SK-N-SH (cell line): ENCODE results near the gene PIP5KL1. TPM values are rescaled to one million over a fixed set of nuclear protein-coding genes. Genes with fewer than 3 reads are reported as not detected.

Experiments
- CTCF ChIA-PET: fragments of 300-600, 350-600 bp; formaldehyde crosslinking; extraction: SDS; loops from one replicate; lab custom pipeline; 2021; lab: Yijun Ruan, JAX
- POLR2A ChIA-PET: fragments of 350-600 bp; sonication (Branson Sonifier 250); formaldehyde crosslinking; extraction: SDS; loops from one replicate; lab custom pipeline; 2020; ENCODE audit warnings: antibody characterized with exemption, inconsistent platforms; lab: Yijun Ruan, JAX
- DNase-seq: peaks from one replicate; pipeline ENCODE4 v3.0.0; 2012
- H2AFZ ChIP-seq: fragments of 200-600 bp; sonication (generic); 2 replicates; pipeline ENCODE4 v1.8.1; 2016; ENCODE audit warnings: antibody characterized with exemption, mild to moderate bottlenecking, low read depth
- H3F3A ChIP-seq: fragments of 200-600 bp; sonication (generic); replicated peaks from 2 replicates; pipeline ENCODE3; 2016; ENCODE audit warnings: antibody characterized with exemption, mild to moderate bottlenecking; ENCODE audit not compliant: insufficient read depth
- H3K27ac ChIP-seq, 2 experiments: fragments of 200-500 bp in 1 of 2; fragments of 200-600 bp in 1 of 2; sonication (Bioruptor generic) in 1 of 2; sonication (generic), shearing (Covaris generic) in 1 of 2; 2 replicates each; pipeline versions ENCODE4 v1.5.1 to v1.6.1; 2014 to 2016; ENCODE audit warnings: low read depth in 2 of 2, inconsistent platforms in 1 of 2, low read length in 1 of 2, mild to moderate bottlenecking in 1 of 2, mixed read lengths in 1 of 2
- H3K27me3 ChIP-seq: fragments of 200-600 bp; sonication (generic), shearing (Covaris generic); 2 replicates; pipeline ENCODE4 v1.6.1; 2016; ENCODE audit warnings: mixed run types; ENCODE audit not compliant: insufficient read depth
- H3K36me3 ChIP-seq, 2 experiments: fragments of 200-500 bp in 1 of 2; fragments of 200-600 bp in 1 of 2; sonication (Bioruptor generic) in 1 of 2; sonication (generic) in 1 of 2; replicated peaks in 1 of 2; 2 replicates each; pipeline versions ENCODE3 to v1.5.1; 2014 to 2016; ENCODE audit warnings: low read length in 1 of 2, mild to moderate bottlenecking in 1 of 2; ENCODE audit not compliant: insufficient read depth in 2 of 2, control insufficient read depth in 1 of 2
- H3K4me1 ChIP-seq, 2 experiments: fragments of 200-500 bp in 1 of 2; fragments of 200-600 bp in 1 of 2; sonication (Bioruptor generic) in 1 of 2; sonication (generic), shearing (Covaris generic) in 1 of 2; 2 replicates each; pipeline versions ENCODE4 v1.5.1 to v1.6.1; 2014 to 2016; ENCODE audit warnings: low read depth in 1 of 2, low read length in 1 of 2, mixed run types in 1 of 2; ENCODE audit not compliant: insufficient read depth in 2 of 2, control insufficient read depth in 1 of 2
- H3K4me2 ChIP-seq: fragments of 200-600 bp; sonication (generic), shearing (Covaris generic); 2 replicates; pipeline ENCODE4 v1.6.1; 2017; ENCODE audit warnings: mixed run types
- H3K4me3 ChIP-seq, 2 experiments: fragments of 200-500 bp in 1 of 2; fragments of 200-600 bp in 1 of 2; sonication (Bioruptor generic) in 1 of 2; sonication (generic), shearing (Covaris generic) in 1 of 2; 2 replicates each; pipeline versions ENCODE4 v1.5.1 to v1.8.1; 2014 to 2016; ENCODE audit warnings: low read depth in 2 of 2, inconsistent platforms in 1 of 2, low read length in 1 of 2, mild to moderate bottlenecking in 1 of 2, mixed read lengths in 1 of 2, moderate library complexity in 1 of 2
- H3K79me2 ChIP-seq: fragments of 200-600 bp; sonication (generic); 2 replicates; pipeline ENCODE4 v1.8.1; 2017; ENCODE audit warnings: mild to moderate bottlenecking; ENCODE audit not compliant: insufficient read depth
- H3K9ac ChIP-seq: fragments of 200-600 bp; sonication (generic); 2 replicates; pipeline ENCODE4 v1.6.1; 2017; ENCODE audit warnings: mixed run types
- H3K9me2 ChIP-seq: fragments of 200-600 bp; sonication (generic); 2 replicates; pipeline ENCODE4 v1.6.1; 2017; ENCODE audit warnings: mixed run types
- H3K9me3 ChIP-seq: fragments of 200-600 bp; sonication (generic); 2 replicates; pipeline ENCODE4 v1.6.1; 2017; ENCODE audit warnings: mixed run types, mild to moderate bottlenecking, moderate library complexity
- H4K20me1 ChIP-seq: fragments of 200-600 bp; sonication (generic); 2 replicates; pipeline ENCODE4 v1.6.1; 2017; ENCODE audit warnings: mild to moderate bottlenecking, mixed run types; ENCODE audit not compliant: insufficient read depth
- CHD2 ChIP-seq: fragments of 150-350 bp; IDR thresholded peaks from 2 replicates; pipeline ENCODE4 v1.6.1; 2018; ENCODE audit warnings: low read length; ENCODE audit not compliant: partially characterized antibody
- ELF1 ChIP-seq: IDR thresholded peaks from 2 replicates; pipeline ENCODE4 v1.4.0; 2012
- EP300 ChIP-seq, 2 experiments: IDR thresholded peaks; 2 replicates each; pipeline versions ENCODE4 v1.4.0 to v1.6.1; 2012; ENCODE audit warnings: borderline replicate concordance in 1 of 2, low read depth in 1 of 2, low read length in 1 of 2
- EZH2phosphoT487 ChIP-seq: fragments of 200-600 bp; sonication (generic); IDR thresholded peaks from 2 replicates; pipeline ENCODE4 v1.6.1; 2017; ENCODE audit warnings: low read depth, mixed run types, mild to moderate bottlenecking, antibody characterized with exemption, moderate library complexity, borderline replicate concordance
- FOSL2 ChIP-seq: IDR thresholded peaks from 2 replicates; pipeline ENCODE4 v1.4.0; 2012; ENCODE audit warnings: low read depth, mild to moderate bottlenecking, moderate library complexity, borderline replicate concordance
- FOXJ3 ChIP-seq: sonication (generic); formaldehyde crosslinking; IDR thresholded peaks from 2 replicates; pipeline ENCODE4 v1.5.1; 2020; ENCODE audit warnings: mild to moderate bottlenecking, missing genetic modification reagents
- GATA2 ChIP-seq: sonication (generic); formaldehyde crosslinking; IDR thresholded peaks from 2 replicates; pipeline ENCODE4 v1.5.0; 2020; ENCODE audit warnings: mild to moderate bottlenecking, missing genetic modification reagents
- MEF2A ChIP-seq: IDR thresholded peaks from 2 replicates; pipeline ENCODE4 v1.4.0; 2012; ENCODE audit warnings: low read depth, borderline replicate concordance
- MXI1 ChIP-seq: IDR thresholded peaks from 2 replicates; pipeline ENCODE4 v1.6.1; 2012; ENCODE audit warnings: mild to moderate bottlenecking, low read depth, low read length, improper control_type of control experiment
- NFIC ChIP-seq: IDR thresholded peaks from 2 replicates; pipeline ENCODE4 v1.4.0; 2012; ENCODE audit warnings: borderline replicate concordance
- NRF1 ChIP-seq: IDR thresholded peaks from 2 replicates; pipeline ENCODE4 v1.6.1; 2012; ENCODE audit warnings: low read depth, mild to moderate bottlenecking, low read length
- POLR2AphosphoS5 ChIP-seq: IDR thresholded peaks from 2 replicates; pipeline ENCODE4 v1.6.1; 2012; ENCODE audit warnings: low read depth, low read length
- RAD21 ChIP-seq: IDR thresholded peaks from 2 replicates; pipeline ENCODE4 v1.6.1; 2012; ENCODE audit warnings: mild to moderate bottlenecking, low read length
- RCOR1 ChIP-seq: fragments of 150-350 bp; IDR thresholded peaks from 2 replicates; pipeline ENCODE4 v1.6.1; 2017; ENCODE audit warnings: antibody characterized with exemption, low read length
- RFX5 ChIP-seq: IDR thresholded peaks from 2 replicates; pipeline ENCODE4 v1.6.1; 2012; ENCODE audit warnings: mild to moderate bottlenecking, improper control_type of control experiment, low read length
- RXRA ChIP-seq: IDR thresholded peaks from 2 replicates; pipeline ENCODE4 v1.4.0; 2012; ENCODE audit warnings: low read depth, mild to moderate bottlenecking, borderline replicate concordance
- SMC3 ChIP-seq: IDR thresholded peaks from 2 replicates; pipeline ENCODE4 v1.6.1; 2012; ENCODE audit warnings: low read depth, low read length, improper control_type of control experiment
- TCF12 ChIP-seq: IDR thresholded peaks from 2 replicates; pipeline ENCODE4 v1.4.0; 2012
- USF1 ChIP-seq: IDR thresholded peaks from 2 replicates; pipeline ENCODE4 v1.4.0; 2012; ENCODE audit warnings: low read depth, borderline replicate concordance
- YY1 ChIP-seq: IDR thresholded peaks from 2 replicates; pipeline ENCODE4 v1.4.0; 2012; ENCODE audit warnings: low read depth, mild to moderate bottlenecking
- ZBTB33 ChIP-seq: IDR thresholded peaks from 2 replicates; pipeline ENCODE4 v1.4.0; 2012; ENCODE audit warnings: low read depth, borderline replicate concordance
- WGBS: methylation state at CpG from one replicate; pipeline ENCODE4 v1.1.6; 2017; ENCODE audit warnings: low lambda C conversion rate; 5-methylcytosine and 5-hydroxymethylcytosine counted together
- polyA plus RNA-seq, 3 experiments: library from polyadenylated mRNA; depleted of rRNA; stranded (reverse); fragments of >200 nt; gene quantifications; 2 replicates each; pipeline ENCODE4 v1.2.3, GENCODE V29; 2012
- TF ChIP-seq, protein P1 (sequence below): fragments of 150-350 bp; IDR thresholded peaks from 2 replicates; pipeline ENCODE4 v1.6.1; 2017; ENCODE audit warnings: antibody characterized with exemption, low read length, low read depth, borderline replicate concordance
- TF ChIP-seq, protein P2 (sequence below): IDR thresholded peaks from 2 replicates; pipeline ENCODE4 v1.6.1; 2012; ENCODE audit warnings: mild to moderate bottlenecking, low read depth, low read length, moderate library complexity
- TF ChIP-seq, protein P3 (sequence below): fragments of 200-600 bp; sonication (generic); IDR thresholded peaks from 2 replicates; pipeline ENCODE4 v1.6.1; 2017; ENCODE audit warnings: antibody characterized with exemption, mild to moderate bottlenecking, moderate library complexity

PIP5KL1 gene
- polyA plus RNA-seq, 1 of the 3 experiments (the other 2 are of a cell fraction) = 4.0 TPM

- ChIA-PET POLR2A (interaction anchor here (0.8 to 1.2 kb wide), 2 partner anchors 12 to 26 kb away, joined by 3 to 4 read pairs; partner anchors contain the start of gene EEIG1), CTCF (interaction anchor here (0.6 to 9.9 kb wide), 27 partner anchors 8 to 170 kb away, joined by 3 to 125 read pairs (median 4); partner anchors contain the start of genes CDK9 and EEIG1)
- Histone ChIP-seq H3K4me2 (no peak overlapping the region), H3K4me1 (peaks cover 0 to 46% of the 10 kb centered on the region in 2 experiments; a peak in 2 of 4 replicates), H3K9me2 (no peaks in the 10 kb centered on the region), H3K9ac (no peak overlapping the region), H3K36me3 (no peaks in the 10 kb centered on the region), H3K9me3 (no peaks in the 10 kb centered on the region), H3F3A (peaks cover 5% of the 10 kb centered on the region), H3K4me3 (no peak overlapping the region), H4K20me1 (peaks cover 51% of the 10 kb centered on the region), H3K27me3 (no peaks in the 10 kb centered on the region), H3K27ac (peak overlapping the region in 1 of 2 experiments; percentile 54; a peak in 1 of 4 replicates), H2AFZ (no peak overlapping the region), H3K79me2 (peaks cover 73% of the 10 kb centered on the region)
- WGBS = 59% methylated on average over 12 of the region's 12 CpGs
- no peak for TF ChIP-seq ZBTB33
- TF ChIP-seq TCF12 = peak; percentile 64; the same call in 1 of the 2 replicates
- TF ChIP-seq, protein P1, sequence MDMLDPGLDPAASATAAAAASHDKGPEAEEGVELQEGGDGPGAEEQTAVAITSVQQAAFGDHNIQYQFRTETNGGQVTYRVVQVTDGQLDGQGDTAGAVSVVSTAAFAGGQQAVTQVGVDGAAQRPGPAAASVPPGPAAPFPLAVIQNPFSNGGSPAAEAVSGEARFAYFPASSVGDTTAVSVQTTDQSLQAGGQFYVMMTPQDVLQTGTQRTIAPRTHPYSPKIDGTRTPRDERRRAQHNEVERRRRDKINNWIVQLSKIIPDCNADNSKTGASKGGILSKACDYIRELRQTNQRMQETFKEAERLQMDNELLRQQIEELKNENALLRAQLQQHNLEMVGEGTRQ = no peak
- TF ChIP-seq EP300 (IDR thresholded peaks at IDR 0.05; ENCODE audit: borderline replicate concordance in 1 of 2, low read depth in 1 of 2, low read length in 1 of 2) = no peak
- no peak for TF ChIP-seq RCOR1
- no peak for TF ChIP-seq NFIC
- no peak for TF ChIP-seq NRF1
- TF ChIP-seq ELF1 = no peak
- no peak; the same call in 1 of the 2 replicates for TF ChIP-seq FOSL2
- TF ChIP-seq, protein P2, sequence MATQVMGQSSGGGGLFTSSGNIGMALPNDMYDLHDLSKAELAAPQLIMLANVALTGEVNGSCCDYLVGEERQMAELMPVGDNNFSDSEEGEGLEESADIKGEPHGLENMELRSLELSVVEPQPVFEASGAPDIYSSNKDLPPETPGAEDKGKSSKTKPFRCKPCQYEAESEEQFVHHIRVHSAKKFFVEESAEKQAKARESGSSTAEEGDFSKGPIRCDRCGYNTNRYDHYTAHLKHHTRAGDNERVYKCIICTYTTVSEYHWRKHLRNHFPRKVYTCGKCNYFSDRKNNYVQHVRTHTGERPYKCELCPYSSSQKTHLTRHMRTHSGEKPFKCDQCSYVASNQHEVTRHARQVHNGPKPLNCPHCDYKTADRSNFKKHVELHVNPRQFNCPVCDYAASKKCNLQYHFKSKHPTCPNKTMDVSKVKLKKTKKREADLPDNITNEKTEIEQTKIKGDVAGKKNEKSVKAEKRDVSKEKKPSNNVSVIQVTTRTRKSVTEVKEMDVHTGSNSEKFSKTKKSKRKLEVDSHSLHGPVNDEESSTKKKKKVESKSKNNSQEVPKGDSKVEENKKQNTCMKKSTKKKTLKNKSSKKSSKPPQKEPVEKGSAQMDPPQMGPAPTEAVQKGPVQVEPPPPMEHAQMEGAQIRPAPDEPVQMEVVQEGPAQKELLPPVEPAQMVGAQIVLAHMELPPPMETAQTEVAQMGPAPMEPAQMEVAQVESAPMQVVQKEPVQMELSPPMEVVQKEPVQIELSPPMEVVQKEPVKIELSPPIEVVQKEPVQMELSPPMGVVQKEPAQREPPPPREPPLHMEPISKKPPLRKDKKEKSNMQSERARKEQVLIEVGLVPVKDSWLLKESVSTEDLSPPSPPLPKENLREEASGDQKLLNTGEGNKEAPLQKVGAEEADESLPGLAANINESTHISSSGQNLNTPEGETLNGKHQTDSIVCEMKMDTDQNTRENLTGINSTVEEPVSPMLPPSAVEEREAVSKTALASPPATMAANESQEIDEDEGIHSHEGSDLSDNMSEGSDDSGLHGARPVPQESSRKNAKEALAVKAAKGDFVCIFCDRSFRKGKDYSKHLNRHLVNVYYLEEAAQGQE = no peak
- peak; percentile 55 for TF ChIP-seq SMC3
- no peak for TF ChIP-seq YY1
- TF ChIP-seq CHD2 = no peak
- TF ChIP-seq, protein P3, sequence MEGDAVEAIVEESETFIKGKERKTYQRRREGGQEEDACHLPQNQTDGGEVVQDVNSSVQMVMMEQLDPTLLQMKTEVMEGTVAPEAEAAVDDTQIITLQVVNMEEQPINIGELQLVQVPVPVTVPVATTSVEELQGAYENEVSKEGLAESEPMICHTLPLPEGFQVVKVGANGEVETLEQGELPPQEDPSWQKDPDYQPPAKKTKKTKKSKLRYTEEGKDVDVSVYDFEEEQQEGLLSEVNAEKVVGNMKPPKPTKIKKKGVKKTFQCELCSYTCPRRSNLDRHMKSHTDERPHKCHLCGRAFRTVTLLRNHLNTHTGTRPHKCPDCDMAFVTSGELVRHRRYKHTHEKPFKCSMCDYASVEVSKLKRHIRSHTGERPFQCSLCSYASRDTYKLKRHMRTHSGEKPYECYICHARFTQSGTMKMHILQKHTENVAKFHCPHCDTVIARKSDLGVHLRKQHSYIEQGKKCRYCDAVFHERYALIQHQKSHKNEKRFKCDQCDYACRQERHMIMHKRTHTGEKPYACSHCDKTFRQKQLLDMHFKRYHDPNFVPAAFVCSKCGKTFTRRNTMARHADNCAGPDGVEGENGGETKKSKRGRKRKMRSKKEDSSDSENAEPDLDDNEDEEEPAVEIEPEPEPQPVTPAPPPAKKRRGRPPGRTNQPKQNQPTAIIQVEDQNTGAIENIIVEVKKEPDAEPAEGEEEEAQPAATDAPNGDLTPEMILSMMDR = no peak
- TF ChIP-seq EZH2phosphoT487 = no peak
- TF ChIP-seq FOXJ3 (CRISPR knock-in tag) = no peak
- peak; percentile 59 for TF ChIP-seq RAD21
- no peak for TF ChIP-seq MXI1
- no peak for TF ChIP-seq MEF2A
- TF ChIP-seq RFX5 = no peak
- TF ChIP-seq GATA2 (CRISPR knock-in tag) = no peak
- no peak for TF ChIP-seq RXRA
- TF ChIP-seq POLR2AphosphoS5 = no peak
- no peak for TF ChIP-seq USF1
- DNase-seq = peak; percentile 79
Measured at GRCh38 chr9:127955294-127956015, 24.9 kb upstream of the PIP5KL1 start.
